HG03139 (cell line): Measurements from ENCODE around the gene TSEN34.
A peak's percentile ranks its signal among the peaks of the same experiment; 100 is the strongest.
"Not testable (repeated sequence)": the region's sequence is repeated elsewhere in the genome, so short reads cannot be mapped to it uniquely, and the experiment has no call there.

Source experiments
- ATAC-seq: cut with Tn5 transposase; IDR thresholded peaks from one replicate; pipeline ENCODE4 v1.9.1; 2021; ENCODE audit not compliant: unreplicated experiment

The TSEN34 gene

DNA sequence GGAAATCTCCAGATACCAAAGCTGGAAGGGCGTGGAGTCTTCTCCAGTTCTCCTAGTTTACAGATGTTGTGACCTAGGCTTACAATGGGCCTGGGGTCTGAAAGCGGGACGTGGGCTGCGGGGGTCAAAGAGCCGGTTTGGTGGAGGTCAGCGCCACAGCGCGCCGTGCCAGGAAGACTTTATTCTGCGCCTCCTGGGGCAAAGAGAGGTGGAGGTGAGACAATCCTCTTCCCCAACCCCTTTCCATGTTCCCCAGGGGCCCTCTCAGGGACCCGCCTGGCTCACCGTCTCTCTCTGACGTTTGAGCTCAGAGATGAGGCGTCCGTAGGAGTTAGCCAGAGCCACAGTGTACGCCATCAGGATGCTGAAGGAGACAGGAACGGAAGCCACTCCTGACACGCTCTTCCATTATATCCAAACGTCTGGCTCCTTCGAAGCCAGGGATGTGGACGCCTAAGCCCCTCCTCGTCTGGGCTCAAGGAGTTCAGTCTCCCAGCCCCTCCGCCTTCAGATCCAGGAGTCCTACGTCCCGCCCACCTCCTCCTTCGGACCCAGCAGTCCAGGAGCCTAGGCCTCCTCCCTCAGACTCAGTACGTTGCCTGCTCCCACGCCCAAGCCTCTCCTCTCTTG, 30.8 kb upstream of the TSEN34 start:
- no peak for ATAC-seq

DNA sequence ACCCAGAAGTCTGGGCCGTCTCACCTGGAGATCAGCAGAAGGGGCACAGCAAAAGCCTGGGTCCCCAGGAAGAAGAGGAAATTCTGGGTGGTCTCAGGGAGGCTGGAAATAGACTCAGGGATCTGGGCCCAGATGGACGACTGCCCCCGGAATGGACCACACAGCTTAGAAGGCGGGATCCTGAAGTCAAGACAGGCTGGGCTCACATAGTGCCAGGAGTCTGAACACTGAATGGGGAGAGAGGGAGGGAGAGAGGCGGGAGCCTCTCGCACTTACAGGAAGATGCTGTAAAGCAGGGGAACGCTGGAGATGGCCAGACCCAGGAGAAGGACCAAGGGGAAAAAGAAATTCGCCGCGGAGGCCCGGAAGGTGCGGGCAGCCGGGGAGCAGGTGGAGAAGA, 30.3 kb upstream of the TSEN34 start:
- no peak for ATAC-seq

DNA sequence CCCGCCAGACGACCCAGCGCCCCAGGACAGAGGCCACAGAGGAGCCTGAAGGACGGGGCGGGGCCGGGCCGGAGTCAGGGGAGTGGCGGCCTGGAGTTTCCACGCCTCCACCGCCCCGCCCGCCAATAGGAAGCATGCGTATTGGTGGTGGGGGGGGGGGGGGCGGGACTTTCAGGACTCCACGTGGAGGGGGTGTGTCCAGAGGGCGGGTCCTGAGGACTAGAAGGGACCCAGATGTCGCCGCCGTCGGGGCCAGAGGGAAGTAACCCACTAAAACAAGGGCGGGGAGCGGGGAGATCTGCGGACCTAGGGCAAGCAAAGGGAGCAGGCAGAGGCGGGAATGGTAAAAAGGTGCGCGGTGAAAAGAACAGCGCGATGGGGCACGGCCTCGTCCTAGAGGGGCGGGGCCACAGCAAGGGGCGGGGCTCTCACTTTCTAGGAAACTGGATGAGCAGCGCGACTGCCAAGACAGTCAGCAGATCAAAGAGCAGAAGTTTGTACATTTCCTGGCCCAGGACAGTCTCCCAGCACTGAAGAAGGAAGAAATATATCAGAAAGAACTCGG, 28.8 kb upstream of the TSEN34 start:
- ATAC-seq = no peak

DNA sequence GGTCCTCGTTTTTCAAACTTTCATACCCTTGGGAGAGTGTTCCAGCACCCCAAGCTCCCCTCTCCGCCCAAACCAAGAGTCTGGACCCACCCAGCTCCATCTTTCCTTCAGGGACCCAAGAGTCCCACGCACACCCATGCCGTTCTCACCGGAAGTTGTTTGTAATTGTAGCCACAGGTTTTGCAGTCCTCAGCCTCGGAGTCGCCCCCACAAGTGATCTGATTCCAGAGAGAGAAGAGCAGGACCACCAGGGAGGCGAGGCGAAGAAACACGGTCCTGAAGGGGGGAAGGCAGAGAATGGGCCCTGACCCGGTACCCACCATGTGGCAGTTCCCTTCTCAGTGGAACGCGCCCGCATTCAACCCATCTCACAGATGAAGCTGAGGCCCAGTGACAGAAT, 28.2 kb upstream of the TSEN34 start:
- ATAC-seq = no peak

DNA sequence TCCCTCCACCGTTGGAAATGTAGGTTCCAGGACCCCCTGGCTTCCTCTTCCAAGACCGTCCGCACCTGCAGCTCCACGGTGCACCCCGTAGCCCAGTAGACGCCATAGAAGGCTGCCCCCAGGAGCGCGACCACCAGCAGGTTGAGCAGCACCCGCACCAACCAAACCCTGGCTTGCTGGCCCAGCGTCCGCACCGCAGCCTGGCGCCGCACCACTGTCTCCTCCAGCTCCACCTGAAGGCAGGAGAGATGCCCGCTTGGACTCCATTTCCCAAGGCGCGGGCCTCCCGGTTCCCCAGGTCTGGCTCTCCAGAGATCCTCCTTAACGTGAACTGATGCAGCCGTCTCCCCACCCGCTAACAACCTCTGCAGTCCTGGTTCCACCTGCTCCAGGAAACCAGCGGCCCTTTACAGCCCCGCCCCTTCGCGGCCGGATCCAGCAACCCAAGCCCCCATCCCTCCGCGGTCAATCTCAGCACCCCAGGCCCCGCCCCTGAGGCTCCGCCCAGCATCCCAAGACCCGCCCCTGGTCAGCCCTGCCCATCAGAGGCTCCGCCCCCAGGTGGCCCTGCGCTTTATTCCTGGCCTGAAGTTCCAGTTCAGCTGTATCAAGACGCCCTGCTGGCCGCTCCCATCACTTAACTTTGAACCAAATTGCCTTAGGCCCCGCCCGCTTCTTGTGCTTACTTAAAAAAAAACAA, 26.6 kb upstream of the TSEN34 start:
- ATAC-seq = no peak

DNA sequence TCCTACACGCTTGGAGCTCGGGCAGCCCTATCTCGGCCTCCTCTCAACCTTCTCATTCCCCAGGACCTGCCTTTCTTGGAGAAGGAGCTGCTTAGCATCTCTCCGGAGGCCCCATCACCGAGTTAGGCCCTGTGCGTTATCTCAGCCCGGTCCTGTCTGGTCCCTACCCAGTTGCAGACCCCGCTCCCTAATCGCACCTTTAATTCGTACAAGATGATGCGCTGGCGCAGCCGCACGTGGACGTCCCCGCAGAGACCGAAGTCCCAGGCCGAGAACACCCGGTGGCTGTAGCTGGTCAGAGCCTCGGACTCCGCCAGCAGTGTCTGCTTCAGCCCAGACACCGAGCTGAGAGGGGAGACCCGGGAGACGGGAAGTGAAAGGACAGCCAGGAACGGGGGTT, 25.9 kb upstream of the TSEN34 start:
- no peak for ATAC-seq

DNA sequence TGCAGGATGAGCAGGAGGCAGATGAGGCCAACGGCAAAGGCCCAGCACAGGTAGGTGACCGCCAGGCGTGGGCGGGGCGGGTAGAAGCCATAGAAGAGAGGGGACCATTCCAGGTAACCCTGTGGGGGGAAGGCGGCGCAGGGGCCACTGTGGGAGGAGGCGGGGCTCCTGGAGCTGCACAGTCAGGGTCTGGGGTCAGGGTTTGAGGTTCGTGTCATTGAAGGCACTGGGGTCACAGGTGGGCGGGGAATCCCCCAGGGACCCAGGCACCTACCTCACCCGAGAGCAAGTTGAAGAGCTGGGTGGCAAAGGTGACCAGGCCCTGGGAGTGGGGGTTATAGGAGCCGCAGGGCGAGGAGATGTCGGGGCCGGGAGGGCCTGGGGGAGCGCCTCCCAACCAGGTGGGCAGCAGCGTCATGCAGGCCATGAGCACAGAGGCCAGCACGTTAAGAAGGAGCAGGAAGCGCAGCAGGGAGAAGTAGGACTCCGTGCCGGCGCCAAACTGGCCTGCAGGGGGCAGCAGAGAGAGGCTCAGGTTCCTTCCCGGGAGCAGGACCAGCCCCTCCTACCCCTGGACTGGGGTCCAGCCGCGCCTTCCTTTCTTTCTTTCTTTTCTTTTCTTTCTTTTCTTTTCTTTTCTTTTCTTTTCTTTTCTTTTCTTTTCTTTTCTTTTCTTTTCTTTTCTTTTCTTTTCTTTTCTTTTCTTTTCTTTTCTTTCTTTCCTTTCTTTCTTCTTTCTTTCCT, 22.8 kb upstream of the TSEN34 start:
- ATAC-seq = peak; percentile 49

DNA sequence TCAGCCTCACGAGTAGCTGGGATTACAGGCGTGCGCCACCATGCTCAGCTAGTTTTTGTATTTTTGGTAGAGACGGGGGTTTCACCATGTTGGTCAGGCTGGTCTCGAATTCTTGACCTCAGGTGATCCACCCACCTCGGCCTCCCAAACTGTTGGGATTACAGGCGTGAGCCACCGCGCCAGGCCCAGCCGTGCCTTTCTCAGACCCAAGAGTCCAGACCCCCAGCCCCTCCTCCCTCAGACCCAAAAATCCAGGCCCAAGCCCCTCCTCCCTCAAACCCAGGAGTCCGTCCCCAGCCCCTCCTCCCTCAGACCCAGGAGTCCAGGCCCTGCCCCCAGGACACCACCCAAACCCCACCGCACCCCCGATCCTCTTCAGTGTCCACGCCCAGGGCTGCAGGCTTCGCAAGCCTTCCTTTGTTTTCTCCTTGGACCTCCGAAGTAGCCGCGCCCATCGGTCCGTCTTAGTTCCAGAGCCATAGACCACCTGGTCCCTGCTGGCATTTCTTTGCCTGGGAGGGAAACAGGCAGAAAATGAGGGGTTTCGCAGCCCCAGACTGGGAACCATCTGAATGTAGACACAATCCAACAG, 21.9 kb upstream of the TSEN34 start:
- no peak for ATAC-seq

DNA sequence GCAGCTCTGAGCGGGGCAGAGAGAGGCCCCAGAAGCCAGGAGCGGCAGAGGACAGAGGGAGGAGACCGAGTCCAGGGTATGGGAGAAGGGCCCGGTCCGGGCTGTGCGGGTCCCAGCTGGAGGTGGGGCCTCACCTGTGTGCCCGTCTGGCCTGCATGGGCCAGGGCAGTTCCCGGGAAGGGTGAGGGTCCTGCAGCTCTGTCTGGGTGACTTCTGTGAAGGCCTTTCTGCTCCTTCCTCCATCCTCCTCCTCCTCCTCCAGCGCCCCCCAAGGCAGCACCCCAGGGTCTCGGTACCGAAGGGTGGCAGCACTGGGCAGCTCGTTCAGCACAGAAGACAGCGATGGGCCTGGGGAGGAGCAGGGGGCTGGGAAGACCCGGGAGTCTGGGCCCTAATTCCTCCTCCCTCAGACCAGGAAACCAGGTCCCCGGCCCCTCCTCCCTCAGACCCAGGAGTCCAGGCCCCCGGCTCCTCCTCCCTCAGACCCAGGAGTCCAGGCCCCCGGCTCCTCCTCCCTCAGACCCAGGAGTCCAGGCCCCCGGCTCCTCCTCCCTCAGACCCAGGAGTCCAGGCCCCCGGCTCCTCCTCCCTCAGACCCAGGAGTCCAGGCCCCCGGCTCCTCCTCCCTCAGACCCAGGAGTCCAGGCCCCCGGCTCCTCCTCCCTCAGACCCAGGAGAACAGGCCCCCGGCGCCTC, 19.2 kb upstream of the TSEN34 start:
- not testable (repeated sequence) for ATAC-seq

DNA sequence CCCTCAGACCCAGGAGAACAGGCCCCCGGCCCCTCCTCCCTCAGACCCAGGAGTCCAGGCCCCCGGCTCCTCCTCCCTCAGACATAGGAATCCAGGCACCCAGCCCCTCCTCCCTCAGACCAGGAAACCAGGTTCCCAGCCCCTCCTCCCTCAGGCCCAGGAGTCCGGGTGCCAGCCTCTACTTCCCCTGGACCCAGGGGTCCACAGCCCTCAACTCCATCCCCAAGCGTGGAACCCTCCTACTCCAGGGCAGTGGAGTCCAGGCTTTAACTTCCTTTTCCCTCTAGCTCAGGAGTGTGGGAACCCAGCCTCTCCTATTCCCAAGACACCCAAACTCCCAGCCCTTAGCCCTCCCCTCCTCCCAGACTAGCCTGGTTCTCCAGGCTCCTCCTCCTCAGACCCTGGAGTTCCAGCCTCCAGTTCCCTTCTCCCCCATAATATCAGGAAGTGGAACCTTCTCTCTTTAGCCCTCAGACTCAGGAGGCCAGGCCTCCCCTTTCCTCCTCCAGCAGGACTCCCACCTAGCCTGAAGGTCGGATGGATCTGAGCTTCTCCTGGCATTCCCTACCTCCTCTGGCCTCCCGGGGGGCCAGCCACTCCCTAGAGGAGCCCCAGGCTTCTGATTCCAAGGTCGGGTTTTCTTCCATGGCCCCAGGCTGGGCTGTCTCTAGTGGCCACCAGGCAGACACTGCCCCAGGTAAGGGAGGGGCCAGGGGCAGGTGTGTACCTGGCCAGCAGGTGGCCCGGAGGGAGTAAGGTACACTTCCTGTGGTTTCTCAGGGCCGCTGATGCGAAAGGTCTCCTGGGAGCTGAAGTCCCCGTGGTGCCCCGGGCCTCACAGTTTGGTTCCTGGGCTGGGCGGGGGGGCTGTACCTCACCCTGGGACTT, 18.4 kb upstream of the TSEN34 start, which contains the start of gene TMC4:
TMC4 (minus strand) TSS at position 690 of the 888 bp plus-strand sequence; CDS start at position 647, 43 bp downstream.
- no peak for ATAC-seq

DNA sequence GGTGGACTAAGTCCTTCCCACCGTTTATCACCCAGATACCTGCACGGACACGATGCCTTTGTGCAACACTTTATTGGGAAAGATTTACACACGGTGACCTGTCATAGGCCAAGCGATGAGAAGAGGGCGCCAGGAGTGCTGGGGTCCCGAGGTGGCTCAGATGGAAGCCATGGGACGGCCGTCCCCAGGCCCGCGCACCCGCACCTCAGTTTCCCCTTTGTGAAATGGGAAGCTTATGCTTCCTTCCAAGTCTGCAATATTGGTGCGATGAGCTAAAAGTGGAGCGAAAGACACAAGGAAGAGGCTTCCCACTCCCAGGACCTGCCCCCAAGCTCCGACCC, 17.8 kb upstream of the TSEN34 start:
- no peak for ATAC-seq

DNA sequence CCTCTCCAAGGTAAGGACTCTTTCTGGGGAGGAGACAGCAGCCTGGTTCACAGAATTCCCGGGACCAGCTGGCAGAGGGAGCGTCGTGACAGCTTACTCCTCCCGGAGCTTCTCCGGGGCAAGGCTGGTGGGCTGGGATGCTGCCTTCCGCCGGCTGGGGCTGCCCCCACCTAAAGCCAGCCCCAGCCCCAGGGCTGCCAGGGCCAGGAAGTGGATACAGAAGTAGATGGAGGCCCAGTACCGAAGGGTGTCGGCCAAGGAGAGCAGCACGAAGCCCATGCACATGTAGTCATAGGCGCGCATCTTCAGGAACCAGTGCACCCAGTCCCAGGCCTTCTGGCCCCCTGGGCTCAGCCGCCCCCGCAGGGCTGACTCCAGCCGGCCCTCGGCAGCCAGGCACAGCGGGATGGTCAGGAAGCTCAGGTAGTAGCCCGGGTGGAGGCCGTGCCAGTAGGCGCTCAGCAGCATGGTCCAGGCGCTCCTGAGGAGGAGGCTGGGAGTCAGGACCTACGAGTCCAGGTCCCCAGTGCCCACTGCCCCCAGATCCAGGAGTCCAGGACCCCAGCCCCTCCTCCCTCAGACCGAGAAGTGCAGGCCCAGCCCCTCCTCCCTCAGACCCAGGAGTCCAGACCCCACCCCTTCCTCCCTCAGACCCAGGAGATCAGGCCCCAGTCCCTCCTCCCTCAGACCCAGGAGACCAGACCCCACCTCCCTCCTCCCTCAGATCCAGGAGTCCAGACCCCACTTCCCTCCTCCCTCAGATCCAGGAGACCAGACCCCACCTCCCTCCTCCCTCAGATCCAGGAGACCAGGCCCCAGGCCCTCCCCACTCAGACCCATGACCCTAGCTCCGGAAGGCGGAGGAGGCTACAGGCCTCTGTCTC, 16.9 kb upstream of the TSEN34 start:
- ATAC-seq = no peak

DNA sequence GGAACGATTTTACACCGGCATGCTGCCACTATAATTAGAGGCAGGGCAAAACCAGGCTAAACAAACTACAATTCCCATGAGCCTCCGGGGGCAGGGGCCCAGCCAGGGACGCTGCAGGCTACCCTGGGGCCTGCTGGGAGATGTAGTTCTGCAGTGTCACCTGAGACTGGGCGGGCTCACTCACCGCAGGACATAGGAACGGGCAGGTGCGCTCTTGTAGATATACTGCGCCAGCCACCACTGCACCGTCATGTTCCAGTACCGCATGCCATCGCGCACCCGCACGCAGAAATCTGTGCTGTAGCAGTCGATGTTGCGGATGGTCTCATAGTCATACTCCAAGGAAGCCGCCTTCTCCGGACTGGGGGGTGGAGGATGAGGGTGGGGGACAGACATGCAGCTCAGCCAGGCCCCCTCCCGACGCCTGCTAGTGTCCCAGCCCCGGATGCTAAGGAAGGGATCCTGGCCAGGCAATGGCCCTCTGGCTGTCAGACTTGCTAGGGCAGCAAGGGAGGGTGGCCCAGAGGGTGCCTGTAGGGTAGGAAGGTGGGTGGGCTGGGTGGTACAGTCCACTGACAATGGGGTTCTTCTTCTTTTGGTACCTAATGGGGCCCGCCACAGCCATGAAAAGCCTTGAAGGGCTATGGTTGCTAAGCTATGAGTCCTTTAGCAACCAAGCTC, 12.4 kb upstream of the TSEN34 start:
- no peak for ATAC-seq

DNA sequence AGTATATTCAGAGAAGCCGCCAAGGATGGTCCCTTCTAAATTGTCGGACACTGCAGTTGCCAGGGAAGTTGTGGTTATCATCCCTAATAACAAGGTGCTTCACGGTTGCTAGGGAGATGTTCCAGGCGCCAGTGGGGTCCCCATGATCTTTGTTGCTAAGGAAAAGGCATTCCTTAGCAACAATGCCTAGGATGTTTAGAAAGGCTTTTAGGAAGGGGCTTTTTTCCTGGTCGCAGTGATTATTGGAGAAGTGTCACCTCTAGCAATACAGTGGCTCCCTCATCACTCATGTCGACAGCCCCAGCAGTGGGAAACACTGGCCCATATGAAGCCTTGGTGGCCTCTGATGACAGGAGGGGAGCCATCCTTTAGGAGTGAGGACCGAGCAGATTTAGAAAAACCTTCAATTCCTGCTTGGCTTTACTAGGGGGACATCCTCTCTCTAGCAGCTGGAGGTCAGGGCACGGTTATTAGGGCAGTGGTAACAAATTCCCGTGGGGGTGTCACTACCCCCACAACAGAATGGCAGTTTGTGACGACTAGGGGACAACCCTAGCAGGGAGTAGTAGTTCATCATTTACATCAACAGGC, 11.8 kb upstream of the TSEN34 start:
- no peak for ATAC-seq

DNA sequence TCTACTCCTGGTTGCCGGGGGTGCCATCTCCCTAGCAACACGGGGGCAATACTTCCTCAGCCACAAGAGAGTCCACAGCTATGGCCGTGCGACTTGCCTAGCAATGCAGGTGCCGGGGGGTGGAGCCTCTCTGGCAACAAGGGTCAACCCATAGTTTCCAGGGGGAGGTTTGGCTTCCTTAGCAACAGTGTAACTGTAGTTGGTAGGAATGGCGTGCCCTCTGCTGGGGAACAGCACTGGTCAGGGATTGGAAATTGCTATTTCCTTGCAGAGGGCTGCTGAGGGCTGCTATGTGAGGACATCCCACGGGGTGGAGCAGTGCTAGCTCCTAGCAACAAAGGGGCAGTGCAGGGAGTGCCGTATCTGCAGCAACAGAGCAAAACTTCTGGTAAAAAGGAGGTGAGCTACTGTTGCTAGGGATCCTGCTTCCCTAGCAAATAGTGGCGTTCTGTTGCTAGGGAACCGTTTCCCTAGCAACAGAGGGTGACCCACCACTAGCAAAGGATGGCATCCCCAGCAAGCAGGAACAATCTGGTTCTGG, 11.1 kb upstream of the TSEN34 start:
- no peak for ATAC-seq

DNA sequence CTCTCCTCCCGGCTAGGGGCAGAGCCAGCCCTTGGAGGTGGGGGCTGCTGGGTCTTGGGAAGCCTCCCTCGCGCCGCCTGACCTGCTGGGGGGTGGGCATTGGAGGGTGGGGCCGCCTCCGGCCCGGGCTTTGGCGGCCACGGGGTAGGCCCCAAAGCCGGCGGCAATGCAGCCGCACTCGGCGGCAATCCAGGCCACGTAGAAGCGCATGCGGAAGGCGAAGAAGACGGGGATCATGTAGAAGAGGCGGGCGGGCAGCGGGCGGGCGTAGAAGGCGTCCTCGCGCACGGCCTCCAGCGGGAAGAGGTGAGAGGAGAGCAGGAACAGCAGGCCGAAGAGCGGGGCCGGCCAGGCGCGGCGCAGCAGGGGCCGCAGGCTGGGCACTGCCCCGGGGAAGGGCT, 10.4 kb upstream of the TSEN34 start:
- no peak for ATAC-seq

DNA sequence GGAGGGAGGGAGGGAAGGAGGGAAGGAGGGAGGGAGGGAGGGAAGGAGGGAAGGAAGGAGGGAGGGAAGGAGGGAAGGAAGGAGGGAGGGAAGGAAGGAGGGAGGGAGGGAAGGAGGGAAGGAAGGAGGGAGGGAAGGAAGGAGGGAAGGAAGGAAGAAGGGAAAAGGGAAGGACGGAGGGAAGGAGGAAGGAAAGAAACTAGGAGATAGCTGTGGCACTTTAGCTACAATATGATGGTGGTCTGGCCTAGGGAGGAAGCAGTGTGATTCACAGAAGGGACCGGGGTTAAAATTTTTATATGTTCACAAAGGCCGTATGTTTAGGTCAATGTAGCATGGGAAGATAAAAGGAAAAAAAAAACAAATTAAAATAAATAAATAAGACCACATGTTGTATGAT, 9.2 kb upstream of the TSEN34 start:
- ATAC-seq = not testable (repeated sequence)

DNA sequence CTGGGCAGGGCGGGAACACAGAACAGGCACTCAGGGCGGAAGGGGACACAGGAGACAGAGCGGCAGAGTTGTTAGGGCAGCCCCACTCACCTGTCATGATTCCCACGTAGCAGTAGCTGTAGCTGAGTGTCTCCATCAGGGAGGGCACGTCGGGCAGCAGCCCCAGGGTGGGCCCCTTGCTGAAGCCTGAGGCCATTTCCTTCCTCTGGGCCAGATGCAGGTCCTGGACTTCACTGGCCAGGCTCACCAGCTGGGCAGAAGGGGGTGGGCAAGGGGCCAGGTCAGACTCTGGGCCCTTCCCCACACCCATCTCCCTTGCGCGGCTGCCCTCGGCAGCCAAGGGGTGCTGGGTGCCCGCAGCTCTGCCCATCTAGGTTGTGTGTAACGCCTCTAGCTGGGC, 7.7 kb upstream of the TSEN34 start:
- no peak for ATAC-seq
